ENCODE data around the gene APBA3.

The APBA3 gene

GRCh38 chr19:3801412-3802096 is 40.1 kb upstream of the APBA3 start:
- peak; percentile 4 for DNase-seq
- in situ Hi-C loops (cut with HindIII; ENCODE audit: low pct_ligation_motif_present, low sequenced_read_pairs), result no loop called here
- Histone ChIP-seq H3K4me3 (ENCODE audit: low read depth, low read length) (no peak overlapping the region), H3K27me3 (replicated peaks) (peaks cover 23% of the 10 kb centered on the region), H3K36me3 (replicated peaks) (no peaks in the 10 kb centered on the region), H3K27ac (no peak overlapping the region)
- peak; percentile 47 for TF ChIP-seq CTCF (IDR thresholded peaks at IDR 0.05; ENCODE audit: low read depth, low read length, missing control alignments)

GRCh38 chr19:3800996-3801395 is 39.5 kb upstream of the APBA3 start:
- no peaks in the 10 kb centered on the region for H3K36me3 ChIP-seq (replicated peaks)
- DNase-seq, result no peak
- H3K27ac ChIP-seq, result no peak overlapping the region
- in situ Hi-C loops (cut with HindIII; ENCODE audit: low pct_ligation_motif_present, low sequenced_read_pairs), result no loop called here
- H3K4me3 ChIP-seq (ENCODE audit: low read depth, low read length), result no peak overlapping the region
- no peak for TF ChIP-seq CTCF (IDR thresholded peaks at IDR 0.05; ENCODE audit: low read depth, low read length, missing control alignments)
- H3K27me3 ChIP-seq (replicated peaks), result peaks cover 23% of the 10 kb centered on the region

DNA sequence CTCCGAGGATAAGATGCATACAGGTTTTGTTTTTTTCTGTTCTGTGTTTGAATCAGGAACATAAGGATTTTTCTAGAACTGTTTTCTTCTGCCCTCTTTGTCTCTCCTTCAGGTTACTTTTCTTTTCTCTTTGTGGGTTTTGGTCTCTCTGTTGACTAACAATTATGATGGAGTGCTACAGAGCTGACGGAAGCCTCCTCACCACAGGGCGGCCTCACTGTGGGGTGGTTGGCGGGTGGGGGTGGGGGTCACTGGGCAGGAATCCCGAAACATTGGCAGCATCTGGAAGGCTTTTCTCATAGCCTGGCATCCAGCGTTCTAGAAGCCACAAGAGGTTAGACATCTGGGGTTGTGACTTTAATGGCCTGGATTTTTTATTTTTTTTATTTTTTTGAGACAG is 36.6 kb upstream of the APBA3 start:
- Histone ChIP-seq H3K4me3 (ENCODE audit: low read depth, low read length) (no peak overlapping the region), H3K36me3 (replicated peaks) (no peaks in the 10 kb centered on the region), H3K27me3 (replicated peaks) (peaks cover 23% of the 10 kb centered on the region), H3K27ac (no peak overlapping the region)
- no peak for DNase-seq
- TF ChIP-seq CTCF (IDR thresholded peaks at IDR 0.05; ENCODE audit: low read depth, low read length, missing control alignments), result no peak
- in situ Hi-C loops (cut with HindIII; ENCODE audit: low pct_ligation_motif_present, low sequenced_read_pairs), result no loop called here

DNA sequence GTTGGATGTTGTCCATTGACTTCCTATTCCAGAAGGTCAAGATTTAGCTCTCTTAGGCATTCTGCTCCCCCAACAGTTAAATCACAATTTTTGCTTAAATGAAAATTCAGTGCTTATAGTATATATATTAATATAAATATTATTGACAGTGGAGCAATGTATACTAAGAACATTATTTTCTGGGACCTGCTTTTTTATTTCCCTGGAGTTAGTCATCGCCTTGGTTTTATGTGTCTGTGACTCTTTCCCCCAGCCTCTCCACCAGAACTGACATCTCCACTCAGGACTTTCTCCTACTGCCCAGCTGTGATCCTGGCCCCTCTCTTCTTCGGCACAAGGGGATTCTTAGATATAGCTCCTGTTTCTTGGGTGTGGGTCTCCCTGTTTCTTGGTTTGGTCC is 34.9 kb upstream of the APBA3 start:
- in situ Hi-C loops (cut with HindIII; ENCODE audit: low pct_ligation_motif_present, low sequenced_read_pairs), result no loop called here
- H3K4me3 ChIP-seq (ENCODE audit: low read depth, low read length), result no peak overlapping the region
- H3K36me3 ChIP-seq (replicated peaks), result no peaks in the 10 kb centered on the region
- no peak overlapping the region for H3K27ac ChIP-seq
- H3K27me3 ChIP-seq (replicated peaks), result peaks cover 10% of the 10 kb centered on the region
- DNase-seq, result no peak
- TF ChIP-seq CTCF (IDR thresholded peaks at IDR 0.05; ENCODE audit: low read depth, low read length, missing control alignments), result no peak

GRCh38 chr19:3793799-3794198 is 32.3 kb upstream of the APBA3 start:
- H3K36me3 ChIP-seq (replicated peaks), result no peaks in the 10 kb centered on the region
- DNase-seq, result no peak
- in situ Hi-C loops (cut with HindIII; ENCODE audit: low pct_ligation_motif_present, low sequenced_read_pairs), result no loop called here
- TF ChIP-seq CTCF (IDR thresholded peaks at IDR 0.05; ENCODE audit: low read depth, low read length, missing control alignments), result no peak
- no peak overlapping the region for H3K4me3 ChIP-seq (ENCODE audit: low read depth, low read length)
- no peaks in the 10 kb centered on the region for H3K27me3 ChIP-seq (replicated peaks)
- no peak overlapping the region for H3K27ac ChIP-seq

DNA sequence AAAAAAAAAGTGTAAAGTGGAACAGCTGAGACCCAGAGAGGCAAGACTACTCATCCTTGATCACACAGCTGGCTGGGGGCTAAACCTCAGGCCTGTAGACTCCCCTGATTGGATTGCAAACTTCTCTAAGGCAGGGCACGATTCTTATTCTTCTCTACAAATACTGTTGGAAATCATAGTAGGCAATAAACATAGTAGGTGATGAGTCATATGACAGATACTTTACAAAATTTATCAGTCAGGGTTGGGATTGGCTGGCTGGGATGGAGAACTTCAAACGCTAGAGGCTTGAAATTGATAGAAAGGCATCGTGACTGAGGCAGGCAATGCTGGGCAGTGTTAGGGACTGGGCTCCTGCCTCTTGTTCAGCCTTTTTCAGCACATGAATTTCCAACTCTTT is 30.6 kb upstream of the APBA3 start:
- no peak overlapping the region for H3K4me3 ChIP-seq (ENCODE audit: low read depth, low read length)
- no peaks in the 10 kb centered on the region for H3K36me3 ChIP-seq (replicated peaks)
- no peak for DNase-seq
- H3K27me3 ChIP-seq (replicated peaks), result no peaks in the 10 kb centered on the region
- TF ChIP-seq CTCF (IDR thresholded peaks at IDR 0.05; ENCODE audit: low read depth, low read length, missing control alignments), result no peak
- no peak overlapping the region for H3K27ac ChIP-seq
- in situ Hi-C loops (cut with HindIII; ENCODE audit: low pct_ligation_motif_present, low sequenced_read_pairs), result no loop called here

All from brain microvascular endothelial cell (primary cell).